OCI-LY3 (cell line): ENCODE results near the gene CELSR2.

ENCODE experiments used
- CTCF ChIP-seq: fragments of 200-600, 300-600 bp; sonication (generic); IDR thresholded peaks from 2 replicates; pipeline ENCODE4 v1.5.1; 2014; ENCODE audit warnings: antibody characterized with exemption, low read length, low read depth
- EZH2phosphoT487 ChIP-seq: fragments of 200-600 bp; shearing (Covaris generic); IDR thresholded peaks from 2 replicates; pipeline ENCODE4 v1.6.1; 2018; ENCODE audit warnings: antibody characterized with exemption, mixed run types, low read depth

GRCh38 chr1:109228167-109228566, 21.2 kb upstream of the CELSR2 start:
- TF ChIP-seq CTCF (no peak), EZH2phosphoT487 (no peak)
